Non-pigmented ciliary epithelial cell (primary cell): ENCODE results near the gene TMEM229B.

ENCODE experiments used
- DNase-seq: peaks from one replicate; pipeline ENCODE4 v3.0.0-alpha.2; 2010; ENCODE audit warnings: low read depth

The TMEM229B gene

DNA sequence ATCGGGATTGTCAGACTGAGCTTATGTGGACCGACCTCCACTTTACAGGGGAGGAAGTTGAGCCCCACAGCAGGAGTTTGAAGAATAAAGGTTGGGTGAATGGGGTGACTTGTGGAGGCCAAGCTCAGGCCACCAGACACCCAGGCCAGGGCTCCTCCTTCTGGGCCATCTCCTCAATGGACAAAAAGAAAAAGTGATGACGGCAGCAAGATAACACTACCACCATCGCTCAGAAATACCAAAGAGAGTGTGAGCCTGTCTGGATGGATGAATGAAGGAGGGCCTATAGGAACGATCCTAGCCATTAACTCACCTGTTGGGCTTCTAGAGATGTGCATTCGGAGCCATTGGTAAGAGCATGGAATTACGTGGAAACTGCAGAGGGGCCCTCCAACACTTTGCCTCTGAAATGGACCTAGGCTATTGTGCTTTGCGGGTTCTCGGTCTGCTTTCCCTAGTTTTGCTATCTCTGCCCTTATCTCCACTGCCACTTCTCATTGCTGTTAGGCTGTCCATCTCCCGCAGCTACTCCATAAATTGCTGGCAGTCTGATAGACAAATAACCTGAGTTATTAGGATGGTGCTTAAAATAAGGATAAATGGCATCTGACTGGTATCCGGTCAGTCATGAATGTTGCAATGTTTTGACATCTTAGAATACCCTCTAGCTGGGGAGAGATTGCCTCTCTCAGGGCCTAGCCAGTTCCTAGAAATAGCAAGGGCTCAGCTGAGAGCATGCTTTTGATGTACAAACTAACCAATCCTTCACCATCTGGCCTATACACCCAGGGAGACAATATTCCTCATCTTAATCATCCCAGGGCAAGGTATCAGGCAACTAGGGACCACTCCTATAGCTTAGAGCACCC is 66.9 kb downstream of the TMEM229B start:
- no peak for DNase-seq
